Tracheal epithelial cell (primary cell): Measurements from ENCODE around the gene HOXA6. TPM values are rescaled to one million over a fixed set of nuclear protein-coding genes. Genes with fewer than 3 reads are reported as not detected.

Source experiments
- total RNA-seq: library from RNA; depleted of rRNA; stranded (reverse); fragments of >200 nt; gene quantifications from 2 replicates; pipeline ENCODE4 v1.2.1, GENCODE V29; 2014

HOXA6 gene
- total RNA-seq = 0.72 TPM in 1 of 2 replicates, not detected in the other

GRCh38 chr7:27147199-27148030, at the start of gene HOXA6:
HOXA6 (minus strand) TSS chr7:27147774; CDS start chr7:27147749, 25 bp downstream.

DNA sequence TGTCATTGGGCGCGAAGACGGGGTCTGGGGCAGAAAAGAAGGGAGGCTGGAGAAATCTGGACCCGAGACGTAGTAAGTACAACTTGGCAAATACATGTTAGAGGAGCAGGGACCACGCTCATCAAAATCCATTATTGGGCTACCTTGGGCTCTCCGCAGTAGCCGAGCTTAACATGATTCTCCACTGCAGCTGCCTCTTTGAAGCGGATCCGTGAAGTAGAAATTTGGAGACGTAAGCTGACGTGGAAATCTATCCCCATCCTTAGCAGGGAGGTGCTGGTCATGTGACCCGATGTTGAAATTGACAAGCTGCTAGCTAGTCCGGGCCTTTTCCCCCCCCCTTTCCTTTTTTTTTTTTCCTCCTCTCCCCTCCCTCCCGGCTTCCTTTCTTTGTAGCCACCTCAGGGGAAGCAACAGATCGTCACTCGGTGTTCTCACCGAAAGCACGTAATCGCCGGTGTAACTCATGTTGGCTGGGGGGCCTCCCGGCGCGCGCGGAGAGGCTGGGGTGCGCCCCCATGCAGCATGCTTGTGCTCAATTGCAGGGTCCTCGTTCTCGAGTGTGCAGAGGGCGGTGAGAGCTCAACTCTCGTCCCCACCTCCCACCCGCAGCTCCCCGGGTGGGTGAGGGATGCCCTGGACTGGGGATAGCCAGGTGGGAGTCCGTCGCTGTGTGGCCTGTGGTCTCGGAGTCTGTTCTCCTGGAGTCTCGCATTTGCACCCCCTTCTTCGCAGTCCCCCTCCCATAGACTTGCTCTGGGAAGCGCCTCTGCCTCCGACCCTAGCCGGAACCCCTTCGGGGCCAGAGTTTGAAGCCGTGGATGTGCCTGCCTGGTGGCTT, 37.7 kb upstream of the HOXA6 start, which contains the start of gene HOXA11:
Gene HOXA11, minus strand, starts transcription at position 220 of the 841 bp plus-strand sequence. Its CDS starts 88 bp downstream, at position 132.

DNA sequence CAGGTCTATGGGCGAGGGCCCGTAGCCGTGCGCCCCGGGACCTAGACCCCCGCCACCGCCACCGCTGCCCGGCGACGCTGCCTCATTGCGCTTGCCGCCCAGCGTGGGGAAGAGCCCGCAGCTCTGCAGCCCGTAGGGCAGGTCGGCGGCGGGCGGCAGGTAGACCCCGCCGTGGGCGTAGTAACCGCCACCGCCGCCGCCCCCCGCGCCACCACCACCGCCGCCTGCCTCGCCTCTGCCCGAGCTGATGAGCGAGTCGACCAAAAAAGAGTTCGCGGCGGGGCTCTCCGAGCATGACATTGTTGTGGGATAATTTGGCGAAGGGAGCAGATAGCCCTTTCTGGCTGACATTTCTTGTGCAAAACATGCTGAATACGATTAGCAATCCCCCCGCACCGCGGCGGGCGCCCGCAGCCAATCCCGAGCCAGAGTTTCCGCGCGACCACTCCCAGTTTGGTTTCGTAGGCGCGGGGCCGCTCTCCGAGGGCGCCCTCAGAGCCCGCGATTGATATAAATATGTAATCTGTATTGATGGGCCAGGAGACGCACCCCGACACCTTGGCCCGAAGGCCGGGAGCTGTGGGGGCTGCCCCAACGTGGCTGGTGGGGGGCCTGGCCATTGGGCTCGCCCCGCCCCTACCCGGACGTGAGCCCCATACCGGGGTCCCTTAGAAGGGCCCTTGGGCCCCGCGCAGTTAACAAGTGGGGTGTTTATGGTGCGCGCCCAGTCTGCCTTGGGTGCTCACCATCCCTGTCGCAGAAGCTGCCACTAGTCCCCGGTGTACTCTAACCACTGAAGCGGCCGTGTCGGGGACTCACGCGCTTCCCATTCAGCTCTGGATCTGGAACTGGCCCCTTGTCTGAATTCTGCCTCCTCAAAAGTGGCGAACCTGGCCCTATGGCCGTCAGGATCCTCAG, 26.6 kb upstream of the HOXA6 start, which contains the start of gene HOXA10:
Gene HOXA10, minus strand, starts transcription at position 365 of the 918 bp plus-strand sequence. Its CDS starts 14 bp downstream, at position 351.

GRCh38 chr7:27165089-27165995, 17.8 kb upstream of the HOXA6 start, which contains the start of gene HOXA9:
HOXA9 (minus strand) TSS chr7:27165537; CDS start chr7:27165457, 80 bp downstream.

DNA sequence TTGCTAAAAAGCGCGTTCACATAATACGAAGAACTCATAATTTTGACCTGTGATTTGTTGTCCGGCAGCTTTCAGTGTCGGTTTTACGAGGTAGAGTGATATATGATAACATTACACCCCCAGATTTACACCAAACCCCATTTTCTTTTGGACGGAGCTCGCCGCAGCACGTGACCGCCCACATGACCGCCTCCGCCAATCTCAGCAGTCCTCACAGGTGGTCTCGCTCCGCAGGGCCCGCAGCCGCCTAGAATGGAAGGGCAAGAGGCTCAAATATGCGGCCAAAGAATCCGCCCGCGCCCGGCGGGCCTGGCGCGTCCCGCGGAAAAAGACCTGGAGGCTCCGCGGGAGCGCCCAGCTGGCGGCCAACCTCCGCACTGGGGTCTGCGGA, 8.9 kb upstream of the HOXA6 start, which contains the start of gene HOXA7:
Gene HOXA7, minus strand, starts transcription at position 168 of the 391 bp plus-strand sequence. Its CDS starts 130 bp downstream, at position 38.

GRCh38 chr7:27151931-27152815, 4.6 kb upstream of the HOXA6 start, which contains the start of gene HOXA3:
HOXA3 (minus strand) TSS chr7:27152583; CDS start chr7:27110640, 41,943 bp downstream.

GRCh38 chr7:27143023-27143949, 4.3 kb downstream of the HOXA6 start, which contains the start of gene HOXA5:
HOXA5 (minus strand) TSS chr7:27143681; CDS start chr7:27143607, 74 bp downstream.

GRCh38 chr7:27130540-27131389, 16.8 kb downstream of the HOXA6 start, which contains the start of gene HOXA4:
HOXA4 (minus strand) TSS chr7:27130757; CDS start chr7:27130733, 24 bp downstream.

GRCh38 chr7:27102581-27103442, 44.8 kb downstream of the HOXA6 start, which contains the start of gene HOXA2:
HOXA2 (minus strand) TSS chr7:27102683; CDS start chr7:27102500, 183 bp downstream.

GRCh38 chr7:27095897-27096767, 51.4 kb downstream of the HOXA6 start, which contains the start of gene HOXA1:
HOXA1 (minus strand) TSS chr7:27096000; CDS start chr7:27095912, 88 bp downstream.

Other genes with a start within 250 kb of the HOXA6 start
- 0.48 and 0.64 TPM in 2 replicates for gene HOXA1, start 51.8 kb downstream of the HOXA6 start, total RNA-seq
- gene HOXA2, start 45.1 kb downstream of the HOXA6 start, total RNA-seq = not detected in 2 replicates
- 0.21 and 0.24 TPM in 2 replicates for gene HOXA4, start 17.0 kb downstream of the HOXA6 start, total RNA-seq
- gene HOXA5, start 4.1 kb downstream of the HOXA6 start, total RNA-seq = 0.43 and 1.9 TPM in 2 replicates
- 0.85 and 1.7 TPM in 2 replicates for gene HOXA3, start 4.8 kb upstream of the HOXA6 start, total RNA-seq
- gene HOXA7, start 8.9 kb upstream of the HOXA6 start, total RNA-seq = 0.96 TPM in 1 of 2 replicates, not detected in the other
- gene HOXA9, start 17.8 kb upstream of the HOXA6 start, total RNA-seq = 4.3 TPM in 1 of 2 replicates, not detected in the other
- gene HOXA10, start 26.5 kb upstream of the HOXA6 start, total RNA-seq = under 0.01 and 2.2 TPM in 2 replicates
- 0.72 TPM in 1 of 2 replicates, not detected in the other for gene HOXA11, start 37.5 kb upstream of the HOXA6 start, total RNA-seq
- gene HOXA13, start 52.3 kb upstream of the HOXA6 start, total RNA-seq = not detected in 2 replicates
- not detected in 2 replicates for gene EVX1, start 95.0 kb upstream of the HOXA6 start, total RNA-seq